B cell (primary cell): ENCODE data around the gene GAST. TPM values are rescaled to one million over a fixed set of nuclear protein-coding genes. Genes with fewer than 3 reads are reported as not detected.

Experiments used
- ATAC-seq: fragments of 200-7000 bp; cut with Tn5 transposase; one replicate; pipeline ENCODE4 v1.10.0; 2021; ENCODE audit warnings: low read depth, mild to moderate bottlenecking, moderate number of reproducible peaks, moderate library complexity
- CTCF ChIA-PET: fragments of 350-600 bp; sonication (Branson Sonifier 250); formaldehyde crosslinking; loops from one replicate; lab custom pipeline; 2021; ENCODE audit warnings: antibody characterized with exemption, inconsistent platforms; lab: Charles Lee
- POLR2A ChIA-PET: fragments of 350-600 bp; sonication (Branson Sonifier 250); formaldehyde crosslinking; loops from one replicate; lab custom pipeline; 2021; ENCODE audit warnings: antibody characterized with exemption; lab: Charles Lee
- DNase-seq: peaks from one replicate; pipeline ENCODE4 v3.0.0; 2013
- H2AFZ ChIP-seq: 2 replicates; pipeline ENCODE4 v1.6.1; 2012; ENCODE audit warnings: mild to moderate bottlenecking, low read depth, low read length; ENCODE audit not compliant: insufficient read depth, poor library complexity, severe bottlenecking
- H3K27ac ChIP-seq, 2 donors: 1 replicate in 1 of 2; 2 replicates in 1 of 2; pipeline ENCODE4 v1.5.1; 2012 to 2013; ENCODE audit warnings: low read length in 2 of 2, mild to moderate bottlenecking in 2 of 2, moderate library complexity in 1 of 2
- H3K27me3 ChIP-seq, 4 experiments: fragments of 200-600 bp in 1 of 4; sonication (generic) in 1 of 4; replicated peaks in 1 of 4; 1 replicate in 2 of 4; 2 replicates in 2 of 4; pipeline versions ENCODE4 v1.6.1 to v1.7.0; 2013 to 2016; ENCODE audit warnings: low read length in 3 of 4, mild to moderate bottlenecking in 2 of 4, mixed read lengths in 1 of 4, moderate library complexity in 1 of 4; ENCODE audit not compliant: insufficient read depth in 4 of 4, control insufficient read depth in 3 of 4; ENCODE audit errors: control extremely low read depth in 1 of 4
- H3K36me3 ChIP-seq, 2 experiments: replicated peaks in 1 of 2; 1 replicate in 1 of 2; 2 replicates in 1 of 2; pipeline versions ENCODE4 v1.6.1 to v1.7.1; 2013; ENCODE audit warnings: low read length in 1 of 2; ENCODE audit not compliant: insufficient read depth in 2 of 2, control insufficient read depth in 1 of 2; ENCODE audit errors: control extremely low read depth in 1 of 2, extremely low read depth in 1 of 2
- H3K4me1 ChIP-seq, 2 donors: fragments of 200-600 bp in 1 of 2; sonication (generic) in 1 of 2; 1 replicate in 1 of 2; 2 replicates in 1 of 2; pipeline versions ENCODE4 v1.5.1 to v1.6.1; 2013 to 2017; ENCODE audit warnings: low read length in 2 of 2; ENCODE audit not compliant: control insufficient read depth in 2 of 2, insufficient read depth in 2 of 2
- H3K4me2 ChIP-seq: replicated peaks from 2 replicates; pipeline ENCODE3; 2012; ENCODE audit warnings: mild to moderate bottlenecking, low read depth, low read length; ENCODE audit not compliant: poor library complexity, severe bottlenecking
- H3K4me3 ChIP-seq, 5 experiments: fragments of 200-600 bp in 1 of 5; sonication (generic) in 1 of 5; 1 replicate in 3 of 5; 2 replicates in 2 of 5; pipeline versions ENCODE4 v1.5.1 to v1.7.0; 2011 to 2016; ENCODE audit warnings: low read length in 4 of 5, mild to moderate bottlenecking in 4 of 5, low read depth in 2 of 5, control low read depth in 1 of 5, moderate library complexity in 1 of 5; ENCODE audit not compliant: insufficient read depth in 1 of 5; ENCODE audit errors: control extremely low read depth in 1 of 5, extremely low read depth in 1 of 5
- H3K79me2 ChIP-seq: fragments of 200-600 bp; sonication (generic); one replicate; pipeline ENCODE4 v1.6.0; 2016; ENCODE audit warnings: low read length; ENCODE audit not compliant: control insufficient read depth, insufficient read depth
- H3K9ac ChIP-seq: fragments of 200-600 bp; sonication (generic); 2 replicates; pipeline ENCODE4 v1.6.1; 2017; ENCODE audit warnings: mild to moderate bottlenecking, low read length, moderate library complexity
- H3K9me3 ChIP-seq, 3 donors: one replicate each; pipeline versions ENCODE4 v1.6.1 to v1.7.1; 2013; ENCODE audit warnings: low read length in 2 of 3; ENCODE audit not compliant: control insufficient read depth in 2 of 3, insufficient read depth in 1 of 3; ENCODE audit errors: control extremely low read depth in 1 of 3
- H4K20me1 ChIP-seq: 2 replicates; pipeline ENCODE4 v1.6.0; 2012; ENCODE audit warnings: mild to moderate bottlenecking, low read length; ENCODE audit not compliant: insufficient read depth, control insufficient read depth, poor library complexity, severe bottlenecking
- H3K27ac Mint-ChIP-seq: one replicate; pipeline ENCODE4 v1.8.0; 2021; ENCODE audit warnings: mixed read lengths
- H3K27me3 Mint-ChIP-seq: one replicate; pipeline ENCODE4 v1.8.0; 2021; ENCODE audit warnings: mixed read lengths
- H3K4me1 Mint-ChIP-seq: one replicate; pipeline ENCODE4 v1.8.0; 2021; ENCODE audit warnings: mixed read lengths
- H3K4me3 Mint-ChIP-seq: one replicate; pipeline ENCODE4 v1.8.0; 2021; ENCODE audit warnings: mixed read lengths
- H3K9me3 Mint-ChIP-seq: one replicate; pipeline ENCODE4 v1.8.0; 2022; ENCODE audit warnings: mixed read lengths; ENCODE audit not compliant: insufficient read depth
- CTCF ChIP-seq: fragments of 200-600 bp; IDR thresholded peaks from one replicate; pipeline ENCODE4 v1.8.0; 2022; ENCODE audit warnings: antibody characterized with exemption, mild to moderate bottlenecking
- EZH2 ChIP-seq: IDR thresholded peaks from 2 replicates; pipeline ENCODE4 v1.6.1; 2012; ENCODE audit warnings: borderline replicate concordance, low read depth, mild to moderate bottlenecking, moderate library complexity, low read length; ENCODE audit not compliant: insufficient read depth, poor library complexity, severe bottlenecking
- WGBS: methylation state at CpG from one replicate; pipeline ENCODE4 v1.1.5; 2013; ENCODE audit warnings: missing lambda C conversion rate; ENCODE audit not compliant: insufficient coverage; 5-methylcytosine and 5-hydroxymethylcytosine counted together
- intact Hi-C: fragments of 100-400 bp; cut with micrococcal nuclease; formaldehyde crosslinking; loops from one replicate; pipeline ENCODE4 v1.10.0; 2022
- polyA plus RNA-seq: library from polyadenylated mRNA; depleted of rRNA; stranded (reverse); fragments of >200 nt; gene quantifications from 2 replicates; pipeline ENCODE4 v1.2.3, GENCODE V29; 2012
- total RNA-seq, 2 donors: library from RNA; stranded (reverse); fragments of 120-200 nt in 1 of 2; gene quantifications; 1 replicate in 1 of 2; 2 replicates in 1 of 2; pipeline versions ENCODE4 v1.2.3 to v1.2.4, GENCODE V29; 2013 to 2022

GAST gene
- total and polyA plus RNA-seq, 2 donors (not counting 1 experiment from before 2014, with no cell fraction given): not detected

GRCh38 chr17:41682631-41683030, 29.5 kb upstream of the GAST start:
- no peaks in the 10 kb centered on the region for H3K79me2 ChIP-seq
- H3K27ac Mint-ChIP-seq: no peak overlapping the region
- TF ChIP-seq EZH2 (no peak), CTCF (no peak)

GRCh38 chr17:41683441-41684007, 28.6 kb upstream of the GAST start:
- H3K27ac Mint-ChIP-seq: no peak overlapping the region
- Histone ChIP-seq H3K27ac (no peak overlapping the region), H3K79me2 (no peaks in the 10 kb centered on the region), H2AFZ (no peak overlapping the region), H3K9me3 (no peaks in the 10 kb centered on the region), H3K27me3 (no peaks in the 10 kb centered on the region), H3K9ac (no peak overlapping the region), H3K4me2 (no peak overlapping the region), H3K4me3 (no peak overlapping the region), H4K20me1 (no peaks in the 10 kb centered on the region), H3K36me3 (no peaks in the 10 kb centered on the region), H3K4me1 (peaks cover 19 to 22% of the 10 kb centered on the region in 2 donors)
- CTCF ChIA-PET: interaction anchor here (1.7 kb wide), 1 partner anchor 17 kb away, joined by 7 read pairs; no protein-coding TSS in a partner anchor
- H3K27me3 Mint-ChIP-seq: no peaks in the 10 kb centered on the region
- H3K4me1 Mint-ChIP-seq: peaks cover 17% of the 10 kb centered on the region
- H3K4me3 Mint-ChIP-seq: no peak overlapping the region
- DNase-seq (no peak), ATAC-seq (no peak)
- intact Hi-C loops: no loop called here
- TF ChIP-seq CTCF (no peak), EZH2 (no peak)
- no peaks in the 10 kb centered on the region for H3K9me3 Mint-ChIP-seq
- POLR2A ChIA-PET: no interaction called here
- WGBS: 100% methylated on average over 3 of the region's 8 CpGs

More at GRCh38 chr17:41682631-41683030, 29.5 kb upstream of the GAST start:
- WGBS: no CpG with 5 or more reads among the region's 5 CpGs
- H3K27me3 Mint-ChIP-seq: no peaks in the 10 kb centered on the region
- intact Hi-C loops: no loop called here
- no peak overlapping the region for H3K4me3 Mint-ChIP-seq
- H3K9me3 ChIP-seq: peaks cover 0 to 6% (median 3%) of the 10 kb centered on the region in 3 donors
- peaks cover 21 to 23% of the 10 kb centered on the region in 2 donors for H3K4me1 ChIP-seq
- H3K36me3 ChIP-seq: no peaks in the 10 kb centered on the region
- ChIA-PET CTCF (interaction anchor here (0.9 to 3.3 kb wide), 3 partner anchors 13 to 19 kb away, joined by 3 to 17 read pairs (median 7); no protein-coding TSS in a partner anchor), POLR2A (no interaction called here)
- no peaks in the 10 kb centered on the region for H3K9me3 Mint-ChIP-seq
- no peak overlapping the region for H3K4me2 ChIP-seq
- H3K9ac ChIP-seq: no peak overlapping the region
- no peak overlapping the region for H3K27ac ChIP-seq
- DNase-seq: no peak
- no peak overlapping the region for H3K4me3 ChIP-seq
- H4K20me1 ChIP-seq: no peaks in the 10 kb centered on the region
- H3K27me3 ChIP-seq: no peaks in the 10 kb centered on the region
- H2AFZ ChIP-seq: no peak overlapping the region
- ATAC-seq: no peak
- H3K4me1 Mint-ChIP-seq: peaks cover 17% of the 10 kb centered on the region
